ENCODE results near the gene LCORL. TPM values are rescaled to one million over a fixed set of nuclear protein-coding genes. Genes with fewer than 3 reads are reported as not detected.
"Not testable (repeated sequence)": the region's sequence is repeated elsewhere in the genome, so short reads cannot be mapped to it uniquely, and the experiment has no call there.

The LCORL gene
- total RNA-seq, 1 donor from 2014 or later: 10.3 TPM

DNA sequence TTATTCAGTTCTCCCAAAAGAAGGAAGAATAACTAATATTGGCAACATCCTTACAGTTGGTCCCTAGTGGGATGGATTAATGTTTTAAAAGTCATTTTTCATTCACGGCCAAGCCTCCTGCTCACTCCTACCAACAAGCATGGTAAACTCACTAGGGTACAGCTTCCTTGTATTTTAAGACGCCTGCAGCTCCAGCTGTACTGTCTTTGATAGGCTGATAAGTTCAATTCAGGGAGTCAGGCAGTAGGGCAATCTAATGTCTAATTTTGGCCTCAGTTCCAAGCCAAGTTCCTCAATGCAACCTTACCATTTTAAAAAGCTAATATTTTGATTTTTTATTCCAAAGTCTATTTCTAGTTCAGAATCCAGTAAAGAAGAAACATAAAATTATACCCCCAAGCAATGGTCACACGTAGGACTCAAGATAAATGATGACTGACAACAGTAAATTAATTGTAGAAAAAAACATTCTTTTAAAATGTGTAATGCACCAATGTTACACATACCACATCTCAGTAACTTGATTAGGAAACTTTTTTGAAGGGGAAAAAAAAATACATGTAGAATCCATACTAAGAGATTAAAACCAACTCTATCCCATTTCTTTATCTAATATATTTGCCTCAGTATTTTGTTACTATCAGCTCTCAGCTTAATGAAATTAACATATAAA, 9.3 kb downstream of the LCORL start:
- FAIRE-seq: no peak
- H3K27ac ChIP-seq (ENCODE audit: low read depth, low read length): no peak overlapping the region

GRCh38 chr4:18007625-18008024, 13.9 kb downstream of the LCORL start:
- Histone ChIP-seq H3K9ac (ENCODE audit: low read length) (no peak overlapping the region), H3K79me2 (ENCODE audit: insufficient read depth, low read length) (peaks cover 88% of the 10 kb centered on the region), H3K27me3 (ENCODE audit: insufficient read depth, low read length) (no peaks in the 10 kb centered on the region), H3K36me3 (ENCODE audit: insufficient read depth, low read length) (no peaks in the 10 kb centered on the region), H3K4me3 (ENCODE audit: insufficient read depth, low read depth, low read length) (no peak overlapping the region), H3K4me2 (ENCODE audit: low read length) (no peak overlapping the region), H4K20me1 (ENCODE audit: insufficient read depth, low read length) (peaks cover 29% of the 10 kb centered on the region), H3K4me1 (ENCODE audit: insufficient read depth, low read length) (no peaks in the 10 kb centered on the region), H3K27ac (ENCODE audit: low read depth, low read length) (no peak overlapping the region), H3K9me3 (ENCODE audit: insufficient read depth, low read depth, low read length) (peaks cover 3% of the 10 kb centered on the region), H2AFZ (ENCODE audit: low read depth, low read length) (no peak overlapping the region)
- H3K36me3 Mint-ChIP-seq (ENCODE audit: low read depth, unreplicated experiment): peaks cover 4% of the 10 kb centered on the region
- TF ChIP-seq EZH2 (IDR thresholded peaks at IDR 0.05; ENCODE audit: insufficient read depth, low read length): no peak
- TF ChIP-seq, protein P1, sequence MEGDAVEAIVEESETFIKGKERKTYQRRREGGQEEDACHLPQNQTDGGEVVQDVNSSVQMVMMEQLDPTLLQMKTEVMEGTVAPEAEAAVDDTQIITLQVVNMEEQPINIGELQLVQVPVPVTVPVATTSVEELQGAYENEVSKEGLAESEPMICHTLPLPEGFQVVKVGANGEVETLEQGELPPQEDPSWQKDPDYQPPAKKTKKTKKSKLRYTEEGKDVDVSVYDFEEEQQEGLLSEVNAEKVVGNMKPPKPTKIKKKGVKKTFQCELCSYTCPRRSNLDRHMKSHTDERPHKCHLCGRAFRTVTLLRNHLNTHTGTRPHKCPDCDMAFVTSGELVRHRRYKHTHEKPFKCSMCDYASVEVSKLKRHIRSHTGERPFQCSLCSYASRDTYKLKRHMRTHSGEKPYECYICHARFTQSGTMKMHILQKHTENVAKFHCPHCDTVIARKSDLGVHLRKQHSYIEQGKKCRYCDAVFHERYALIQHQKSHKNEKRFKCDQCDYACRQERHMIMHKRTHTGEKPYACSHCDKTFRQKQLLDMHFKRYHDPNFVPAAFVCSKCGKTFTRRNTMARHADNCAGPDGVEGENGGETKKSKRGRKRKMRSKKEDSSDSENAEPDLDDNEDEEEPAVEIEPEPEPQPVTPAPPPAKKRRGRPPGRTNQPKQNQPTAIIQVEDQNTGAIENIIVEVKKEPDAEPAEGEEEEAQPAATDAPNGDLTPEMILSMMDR (IDR thresholded peaks at IDR 0.05; ENCODE audit: insufficient read depth, low read depth, low read length): no peak
- no peak overlapping the region for H3K4me3 Mint-ChIP-seq (ENCODE audit: unreplicated experiment)
- FAIRE-seq (no peak), DNase-seq (ENCODE audit: low read depth) (no peak)
- no peaks in the 10 kb centered on the region for H3K27me3 Mint-ChIP-seq (ENCODE audit: low read depth, unreplicated experiment)
- H3K4me1 Mint-ChIP-seq (ENCODE audit: low read depth, unreplicated experiment): peaks cover 5% of the 10 kb centered on the region
- peaks cover 2% of the 10 kb centered on the region for H3K9me3 Mint-ChIP-seq (ENCODE audit: unreplicated experiment)
- H3K27ac Mint-ChIP-seq (ENCODE audit: unreplicated experiment): no peak overlapping the region

More for the DNA sequence above, 9.3 kb downstream of the LCORL start:
- no peaks in the 10 kb centered on the region for H3K4me1 ChIP-seq (ENCODE audit: insufficient read depth, low read length)
- Mint-ChIP-seq H3K27me3 (ENCODE audit: low read depth, unreplicated experiment) (no peaks in the 10 kb centered on the region), H3K27ac (ENCODE audit: unreplicated experiment) (no peak overlapping the region), H3K4me1 (ENCODE audit: low read depth, unreplicated experiment) (peaks cover 8% of the 10 kb centered on the region), H3K4me3 (ENCODE audit: unreplicated experiment) (no peak overlapping the region), H3K36me3 (ENCODE audit: low read depth, unreplicated experiment) (no peaks in the 10 kb centered on the region), H3K9me3 (ENCODE audit: unreplicated experiment) (no peaks in the 10 kb centered on the region)
- no peak for DNase-seq (ENCODE audit: low read depth)
- H3K79me2 ChIP-seq (ENCODE audit: insufficient read depth, low read length): peaks cover 94% of the 10 kb centered on the region
- H3K4me2 ChIP-seq (ENCODE audit: low read length): no peak overlapping the region
- no peak overlapping the region for H2AFZ ChIP-seq (ENCODE audit: low read depth, low read length)
- H3K4me3 ChIP-seq (ENCODE audit: insufficient read depth, low read depth, low read length): no peak overlapping the region
- H3K9ac ChIP-seq (ENCODE audit: low read length): no peak overlapping the region
- no peaks in the 10 kb centered on the region for H3K9me3 ChIP-seq (ENCODE audit: insufficient read depth, low read depth, low read length)
- H4K20me1 ChIP-seq (ENCODE audit: insufficient read depth, low read length): peaks cover 31% of the 10 kb centered on the region
- no peaks in the 10 kb centered on the region for H3K36me3 ChIP-seq (ENCODE audit: insufficient read depth, low read length)
- no peaks in the 10 kb centered on the region for H3K27me3 ChIP-seq (ENCODE audit: insufficient read depth, low read length)
- TF ChIP-seq, protein P1 (IDR thresholded peaks at IDR 0.05; ENCODE audit: insufficient read depth, low read depth, low read length): no peak
- TF ChIP-seq EZH2 (IDR thresholded peaks at IDR 0.05; ENCODE audit: insufficient read depth, low read length): no peak

- not testable (repeated sequence) for H3K4me1 Mint-ChIP-seq (ENCODE audit: low read depth, unreplicated experiment); H3K27ac Mint-ChIP-seq (ENCODE audit: unreplicated experiment); FAIRE-seq
Observed at GRCh38 chr4:18006432-18006831, 15.1 kb downstream of the LCORL start.

More at GRCh38 chr4:18006432-18006831, 15.1 kb downstream of the LCORL start:
- H3K27ac ChIP-seq (ENCODE audit: low read depth, low read length); H3K4me1 ChIP-seq (ENCODE audit: insufficient read depth, low read length); H3K9ac ChIP-seq (ENCODE audit: low read length); H3K9me3 ChIP-seq (ENCODE audit: insufficient read depth, low read depth, low read length); H3K27me3 Mint-ChIP-seq (ENCODE audit: low read depth, unreplicated experiment); H2AFZ ChIP-seq (ENCODE audit: low read depth, low read length); H3K4me3 ChIP-seq (ENCODE audit: insufficient read depth, low read depth, low read length); H3K4me2 ChIP-seq (ENCODE audit: low read length); H3K36me3 Mint-ChIP-seq (ENCODE audit: low read depth, unreplicated experiment); H3K27me3 ChIP-seq (ENCODE audit: insufficient read depth, low read length); H3K9me3 Mint-ChIP-seq (ENCODE audit: unreplicated experiment); H3K36me3 ChIP-seq (ENCODE audit: insufficient read depth, low read length); DNase-seq (ENCODE audit: low read depth); H3K4me3 Mint-ChIP-seq (ENCODE audit: unreplicated experiment): not testable (repeated sequence)
- Histone ChIP-seq H3K79me2 (ENCODE audit: insufficient read depth, low read length) (peaks cover 86% of the 10 kb centered on the region), H4K20me1 (ENCODE audit: insufficient read depth, low read length) (peaks cover 23% of the 10 kb centered on the region)
